Hepatocyte (in vitro differentiated cells): ENCODE data around the gene C19orf73.

Experiments used
- EZH2 ChIP-seq: fragments of 200-600 bp; sonication (generic); IDR thresholded peaks from 2 replicates; pipeline ENCODE4 v1.6.1; 2016; ENCODE audit warnings: antibody characterized with exemption, mild to moderate bottlenecking, borderline replicate concordance
- EZH2phosphoT487 ChIP-seq: fragments of 200-600 bp; sonication (generic); IDR thresholded peaks from one replicate; pipeline ENCODE4 v1.6.1; 2018; ENCODE audit warnings: antibody characterized with exemption, mild to moderate bottlenecking, low read depth, moderate library complexity; ENCODE audit not compliant: unreplicated experiment, severe bottlenecking
- TF ChIP-seq, protein P1 (sequence below): fragments of 200-600 bp; sonication (generic); IDR thresholded peaks from 2 replicates; pipeline ENCODE4 v1.5.1; 2016; ENCODE audit warnings: antibody characterized with exemption, mild to moderate bottlenecking; ENCODE audit not compliant: poor library complexity

DNA sequence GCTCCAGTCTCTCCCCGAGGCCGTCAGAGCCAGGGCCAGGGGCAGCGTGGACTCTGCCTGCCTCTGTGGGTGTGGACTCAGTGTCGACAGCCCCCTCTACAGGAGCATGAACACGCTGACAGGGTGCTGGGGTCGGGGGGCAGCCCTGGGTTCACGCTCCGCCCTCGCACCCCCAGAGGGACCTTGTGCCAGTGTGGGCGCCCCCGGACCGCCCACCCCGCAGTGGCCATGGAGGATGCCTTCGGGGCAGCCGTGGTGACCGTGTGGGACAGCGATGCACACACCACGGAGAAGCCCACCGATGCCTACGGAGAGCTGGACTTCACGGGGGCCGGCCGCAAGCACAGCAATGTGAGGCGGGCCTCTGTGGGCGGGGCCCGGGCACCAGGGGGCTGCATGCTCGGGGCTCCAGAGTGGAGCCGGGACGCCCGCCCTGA, 46.9 kb upstream of the C19orf73 start:
- TF ChIP-seq, protein P1, sequence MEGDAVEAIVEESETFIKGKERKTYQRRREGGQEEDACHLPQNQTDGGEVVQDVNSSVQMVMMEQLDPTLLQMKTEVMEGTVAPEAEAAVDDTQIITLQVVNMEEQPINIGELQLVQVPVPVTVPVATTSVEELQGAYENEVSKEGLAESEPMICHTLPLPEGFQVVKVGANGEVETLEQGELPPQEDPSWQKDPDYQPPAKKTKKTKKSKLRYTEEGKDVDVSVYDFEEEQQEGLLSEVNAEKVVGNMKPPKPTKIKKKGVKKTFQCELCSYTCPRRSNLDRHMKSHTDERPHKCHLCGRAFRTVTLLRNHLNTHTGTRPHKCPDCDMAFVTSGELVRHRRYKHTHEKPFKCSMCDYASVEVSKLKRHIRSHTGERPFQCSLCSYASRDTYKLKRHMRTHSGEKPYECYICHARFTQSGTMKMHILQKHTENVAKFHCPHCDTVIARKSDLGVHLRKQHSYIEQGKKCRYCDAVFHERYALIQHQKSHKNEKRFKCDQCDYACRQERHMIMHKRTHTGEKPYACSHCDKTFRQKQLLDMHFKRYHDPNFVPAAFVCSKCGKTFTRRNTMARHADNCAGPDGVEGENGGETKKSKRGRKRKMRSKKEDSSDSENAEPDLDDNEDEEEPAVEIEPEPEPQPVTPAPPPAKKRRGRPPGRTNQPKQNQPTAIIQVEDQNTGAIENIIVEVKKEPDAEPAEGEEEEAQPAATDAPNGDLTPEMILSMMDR: no peak
- TF ChIP-seq EZH2: no peak
- TF ChIP-seq EZH2phosphoT487: no peak
